ENCODE results near the gene SRSF5.

DNA sequence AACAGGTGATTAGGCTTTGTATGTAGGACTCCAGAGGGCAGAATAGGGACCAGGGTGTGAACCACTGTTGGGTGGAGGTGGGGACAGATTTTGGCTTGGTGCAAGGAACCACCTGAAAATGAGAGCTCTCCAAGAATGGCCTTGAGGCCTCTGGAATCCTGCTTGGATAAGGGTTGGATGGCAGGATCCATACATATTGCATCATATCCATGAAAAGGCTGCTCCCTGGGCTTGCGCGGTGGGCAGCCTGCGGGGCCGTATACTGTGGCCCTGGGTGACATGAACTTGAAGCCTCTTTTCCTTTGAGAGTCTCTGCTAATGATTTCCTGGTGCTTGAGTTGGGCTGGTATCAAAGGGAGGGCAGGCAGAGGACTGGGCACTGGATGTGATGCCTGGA is 31.4 kb downstream of the SRSF5 start:
- TF ChIP-seq, protein P1, sequence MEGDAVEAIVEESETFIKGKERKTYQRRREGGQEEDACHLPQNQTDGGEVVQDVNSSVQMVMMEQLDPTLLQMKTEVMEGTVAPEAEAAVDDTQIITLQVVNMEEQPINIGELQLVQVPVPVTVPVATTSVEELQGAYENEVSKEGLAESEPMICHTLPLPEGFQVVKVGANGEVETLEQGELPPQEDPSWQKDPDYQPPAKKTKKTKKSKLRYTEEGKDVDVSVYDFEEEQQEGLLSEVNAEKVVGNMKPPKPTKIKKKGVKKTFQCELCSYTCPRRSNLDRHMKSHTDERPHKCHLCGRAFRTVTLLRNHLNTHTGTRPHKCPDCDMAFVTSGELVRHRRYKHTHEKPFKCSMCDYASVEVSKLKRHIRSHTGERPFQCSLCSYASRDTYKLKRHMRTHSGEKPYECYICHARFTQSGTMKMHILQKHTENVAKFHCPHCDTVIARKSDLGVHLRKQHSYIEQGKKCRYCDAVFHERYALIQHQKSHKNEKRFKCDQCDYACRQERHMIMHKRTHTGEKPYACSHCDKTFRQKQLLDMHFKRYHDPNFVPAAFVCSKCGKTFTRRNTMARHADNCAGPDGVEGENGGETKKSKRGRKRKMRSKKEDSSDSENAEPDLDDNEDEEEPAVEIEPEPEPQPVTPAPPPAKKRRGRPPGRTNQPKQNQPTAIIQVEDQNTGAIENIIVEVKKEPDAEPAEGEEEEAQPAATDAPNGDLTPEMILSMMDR (IDR thresholded peaks at IDR 0.05; ENCODE audit: low read depth, low read length): no peak
- TF ChIP-seq EZH2phosphoT487 (IDR thresholded peaks at IDR 0.05; ENCODE audit: low read depth): no peak
